Fibroblast of the aortic adventitia (primary cell): ENCODE data around the gene PLA2G5. TPM values are rescaled to one million over a fixed set of nuclear protein-coding genes. Genes with fewer than 3 reads are reported as not detected.

ENCODE experiments used
- DNase-seq: peaks from one replicate; pipeline ENCODE4 v3.0.0-alpha.2; 2010; ENCODE audit warnings: low read depth
- H3K4me3 ChIP-seq: 2 replicates; pipeline ENCODE4 v1.5.1; 2011; ENCODE audit warnings: low read depth, mild to moderate bottlenecking, control low read depth, low read length, moderate library complexity
- CTCF ChIP-seq: IDR thresholded peaks from 2 replicates; pipeline ENCODE4 v1.5.1; 2011; ENCODE audit warnings: mild to moderate bottlenecking, low read length, control low read depth, inconsistent platforms; ENCODE audit not compliant: insufficient read depth
- total RNA-seq: library from RNA; depleted of rRNA; stranded (reverse); fragments of >200 nt; gene quantifications from 2 replicates; pipeline ENCODE4 v1.2.3, GENCODE V29; 2012; ENCODE audit warnings: low replicate concordance

PLA2G5 gene
- total RNA-seq, 1 donor: 0.36 TPM

DNA sequence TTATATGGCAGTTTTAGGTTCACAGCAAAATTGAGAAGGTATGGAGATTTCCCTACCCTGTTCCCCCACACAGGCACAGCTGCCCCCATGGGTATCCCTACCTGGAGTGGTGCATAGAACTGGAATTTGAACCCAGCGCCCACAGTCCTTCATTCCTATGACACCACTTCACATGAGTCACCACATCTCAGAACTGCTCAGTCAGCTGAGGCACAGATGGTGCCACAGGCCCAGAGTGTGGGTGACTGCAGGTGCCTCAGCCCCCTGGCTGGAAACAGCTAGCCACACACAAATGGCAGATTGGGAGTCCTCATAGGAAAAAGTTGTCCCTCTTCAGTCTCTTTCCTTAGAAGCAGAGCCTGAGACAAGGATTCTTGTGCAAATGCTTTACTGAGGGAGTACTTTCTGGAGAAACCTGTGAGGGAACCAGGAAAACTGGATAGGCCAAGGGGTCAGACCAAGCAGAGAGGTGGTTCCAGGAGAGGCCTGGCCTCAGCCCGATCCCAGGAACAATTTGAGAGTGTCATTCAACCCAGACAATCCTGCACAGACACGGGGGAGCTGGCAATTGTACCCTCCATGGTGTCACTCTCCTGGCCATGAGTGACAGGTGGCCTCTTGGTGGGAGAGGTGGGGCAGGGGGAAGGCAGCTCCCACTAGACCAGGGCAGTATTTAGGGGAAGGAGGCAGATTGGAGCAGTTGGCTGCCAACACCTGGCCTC lies 42.4 kb downstream of the PLA2G5 start:
- TF ChIP-seq CTCF: no peak
- no peak for DNase-seq

GRCh38 chr1:20114021-20114648 lies 44.1 kb downstream of the PLA2G5 start:
- no peak for TF ChIP-seq CTCF
- no peak overlapping the region for H3K4me3 ChIP-seq
- no peak for DNase-seq

More for the DNA sequence above, 42.4 kb downstream of the PLA2G5 start:
- H3K4me3 ChIP-seq: no peak overlapping the region

GRCh38 chr1:20115479-20115878 lies 45.5 kb downstream of the PLA2G5 start:
- TF ChIP-seq CTCF: no peak
- DNase-seq: no peak
- no peak overlapping the region for H3K4me3 ChIP-seq

DNA sequence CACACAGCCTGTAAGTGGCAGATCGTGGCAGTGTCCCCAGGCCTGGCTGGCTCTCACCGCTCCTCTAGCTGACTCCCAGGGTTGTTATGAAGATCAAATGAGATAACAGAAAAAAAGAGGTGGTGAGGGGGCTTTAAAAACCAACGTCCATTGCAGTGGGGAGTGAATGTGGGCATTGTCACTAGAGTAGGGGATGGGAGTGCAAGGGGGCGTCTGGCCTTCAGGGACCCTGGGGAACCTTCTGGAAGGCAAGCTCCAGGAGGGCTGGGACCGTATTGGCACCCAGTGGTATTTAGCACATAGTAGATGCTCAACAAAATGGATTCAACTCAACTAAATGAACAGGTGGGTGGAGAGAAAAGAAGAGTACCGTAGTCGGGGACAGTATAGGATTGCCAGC lies 45.9 kb downstream of the PLA2G5 start:
- no peak overlapping the region for H3K4me3 ChIP-seq
- TF ChIP-seq CTCF: no peak
- no peak for DNase-seq

DNA sequence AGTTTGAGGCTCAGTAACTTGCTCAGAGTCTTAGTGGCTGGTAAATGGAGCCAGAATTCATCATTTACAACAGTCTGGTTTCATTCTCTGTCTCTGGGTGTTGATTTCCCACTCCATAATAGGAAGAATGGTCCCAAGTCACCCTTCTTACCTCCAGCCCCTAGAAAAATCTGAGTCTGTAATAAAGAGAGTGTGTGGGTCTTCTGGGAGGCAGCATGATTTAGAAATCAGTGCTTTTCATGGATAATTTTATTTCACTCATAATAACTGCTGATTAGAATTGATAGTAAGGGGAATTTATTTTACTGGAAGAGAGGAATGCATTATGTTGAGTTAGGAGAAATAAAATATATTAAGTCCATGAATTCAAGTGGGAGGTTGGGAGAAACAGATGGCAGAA lies 47.2 kb downstream of the PLA2G5 start:
- no peak for DNase-seq
- no peak for TF ChIP-seq CTCF
- no peak overlapping the region for H3K4me3 ChIP-seq

GRCh38 chr1:20119347-20119746 lies 49.4 kb downstream of the PLA2G5 start, which contains the start of gene PLA2G2D:
Gene PLA2G2D, minus strand, starts transcription at chr1:20119536. Its CDS starts 38 bp downstream, at chr1:20119498.
- no peak for DNase-seq
- no peak within 1 kb of the TSS for H3K4me3 ChIP-seq
- TF ChIP-seq CTCF: no peak
